Suprapubic skin (tissue), 3 donors: ENCODE results near the gene ITGA3.

Source experiments
- CTCF ChIP-seq, 2 donors: fragments of 200-600 bp in 1 of 2; fragments of 450-650 bp in 1 of 2; sonication (generic) in 1 of 2; IDR thresholded peaks; one replicate each; pipeline ENCODE4 v1.5.1; 2016 to 2019; ENCODE audit warnings: antibody characterized with exemption in 2 of 2, mild to moderate bottlenecking in 1 of 2, moderate library complexity in 1 of 2
- EP300 ChIP-seq: sonication (generic); formaldehyde crosslinking; IDR thresholded peaks from one replicate; pipeline ENCODE4 v1.6.1; 2017; ENCODE audit warnings: antibody characterized with exemption
- POLR2A ChIP-seq, 2 donors: fragments of 450-650 bp; IDR thresholded peaks; one replicate each; pipeline ENCODE4 v1.6.1; 2017; ENCODE audit warnings: antibody characterized with exemption in 2 of 2, mild to moderate bottlenecking in 2 of 2, moderate library complexity in 2 of 2

- TF ChIP-seq CTCF (IDR thresholded peaks at IDR 0.05) (no peak), POLR2A (IDR thresholded peaks at IDR 0.05) (no peak), EP300 (no peak)
These were observed 37.9 kb downstream of the ITGA3 start for GRCh38 chr17:50093807-50094206.
